ENCODE data around the gene CPA4. TPM values are rescaled to one million over a fixed set of nuclear protein-coding genes. Genes with fewer than 3 reads are reported as not detected.

CPA4 gene
- total RNA-seq, 4 donors from 2014 or later: 68.7 to 116 (median 83.0) TPM

DNA sequence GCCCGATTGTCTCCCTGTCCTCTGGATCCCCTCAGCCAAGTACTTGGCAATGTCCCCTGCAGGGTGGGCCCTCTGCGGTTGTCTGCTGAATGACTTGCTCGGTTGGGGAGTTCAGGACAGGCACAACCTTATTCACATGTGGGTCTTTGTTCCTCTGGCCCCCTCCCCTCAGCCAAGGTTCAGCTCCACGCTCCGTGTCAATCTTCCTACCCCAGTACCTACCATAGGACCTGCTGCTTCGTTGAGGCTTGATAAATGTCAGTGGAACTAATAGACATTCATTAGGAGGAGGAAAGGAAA, 58.8 kb downstream of the CPA4 start:
- Histone ChIP-seq H3K9me3 (no peaks in the 10 kb centered on the region), H3K36me3 (no peaks in the 10 kb centered on the region), H3K4me1 (peaks cover 47% of the 10 kb centered on the region), H3K4me3 (no peak overlapping the region), H3K27me3 (no peaks in the 10 kb centered on the region), H3K27ac (peak overlapping the region; percentile 67)
- TF ChIP-seq POLR2AphosphoS5 (IDR thresholded peaks at IDR 0.05) (no peak), EP300 (IDR thresholded peaks at IDR 0.05) (no peak), POLR2A (IDR thresholded peaks at IDR 0.05) (no peak)
- TF ChIP-seq, protein P1, sequence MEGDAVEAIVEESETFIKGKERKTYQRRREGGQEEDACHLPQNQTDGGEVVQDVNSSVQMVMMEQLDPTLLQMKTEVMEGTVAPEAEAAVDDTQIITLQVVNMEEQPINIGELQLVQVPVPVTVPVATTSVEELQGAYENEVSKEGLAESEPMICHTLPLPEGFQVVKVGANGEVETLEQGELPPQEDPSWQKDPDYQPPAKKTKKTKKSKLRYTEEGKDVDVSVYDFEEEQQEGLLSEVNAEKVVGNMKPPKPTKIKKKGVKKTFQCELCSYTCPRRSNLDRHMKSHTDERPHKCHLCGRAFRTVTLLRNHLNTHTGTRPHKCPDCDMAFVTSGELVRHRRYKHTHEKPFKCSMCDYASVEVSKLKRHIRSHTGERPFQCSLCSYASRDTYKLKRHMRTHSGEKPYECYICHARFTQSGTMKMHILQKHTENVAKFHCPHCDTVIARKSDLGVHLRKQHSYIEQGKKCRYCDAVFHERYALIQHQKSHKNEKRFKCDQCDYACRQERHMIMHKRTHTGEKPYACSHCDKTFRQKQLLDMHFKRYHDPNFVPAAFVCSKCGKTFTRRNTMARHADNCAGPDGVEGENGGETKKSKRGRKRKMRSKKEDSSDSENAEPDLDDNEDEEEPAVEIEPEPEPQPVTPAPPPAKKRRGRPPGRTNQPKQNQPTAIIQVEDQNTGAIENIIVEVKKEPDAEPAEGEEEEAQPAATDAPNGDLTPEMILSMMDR (IDR thresholded peaks at IDR 0.05): no peak
- 53% methylated on average over 6 of the region's 6 CpGs for WGBS
- DNase-seq (ENCODE audit: low spot score in 2 of 2): no peak

- Histone ChIP-seq H3K4me3 (peak overlapping the region; percentile 10), H3K27ac (peak overlapping the region; percentile 67), H3K4me1 (peaks cover 54% of the 10 kb centered on the region), H3K27me3 (no peaks in the 10 kb centered on the region), H3K36me3 (no peaks in the 10 kb centered on the region), H3K9me3 (no peaks in the 10 kb centered on the region)
- WGBS: 48% methylated on average over 20 of the region's 20 CpGs
- TF ChIP-seq, protein P1 (IDR thresholded peaks at IDR 0.05): no peak
- TF ChIP-seq POLR2AphosphoS5 (IDR thresholded peaks at IDR 0.05) (no peak), POLR2A (IDR thresholded peaks at IDR 0.05) (no peak), EP300 (IDR thresholded peaks at IDR 0.05) (no peak)
- DNase-seq (ENCODE audit: low spot score in 2 of 2): peak in 1 of 2 donors; percentile 77
Measured at GRCh38 chr7:130352194-130353074, 59.5 kb downstream of the CPA4 start.

- no peak overlapping the region for H3K4me3 ChIP-seq
- no peaks in the 10 kb centered on the region for H3K36me3 ChIP-seq
- TF ChIP-seq POLR2A (IDR thresholded peaks at IDR 0.05) (no peak), POLR2AphosphoS5 (IDR thresholded peaks at IDR 0.05) (no peak), EP300 (IDR thresholded peaks at IDR 0.05) (no peak)
- WGBS: 89% methylated on average over 7 of the region's 7 CpGs
- no peaks in the 10 kb centered on the region for H3K27me3 ChIP-seq
- no peak overlapping the region for H3K27ac ChIP-seq
- H3K4me1 ChIP-seq: peaks cover 57% of the 10 kb centered on the region
- no peaks in the 10 kb centered on the region for H3K9me3 ChIP-seq
- DNase-seq (ENCODE audit: low spot score in 2 of 2): peak in 1 of 2 donors; percentile 68
Measured at GRCh38 chr7:130353196-130353595, 60.2 kb downstream of the CPA4 start.

GRCh38 chr7:130356121-130356875, 63.3 kb downstream of the CPA4 start:
- peak in 2 of 3 donors; percentile 47 to 62 for TF ChIP-seq POLR2AphosphoS5 (IDR thresholded peaks at IDR 0.05)
- TF ChIP-seq POLR2A (IDR thresholded peaks at IDR 0.05): no peak
- peak in 1 of 2 donors; percentile 60 for DNase-seq (ENCODE audit: low spot score in 2 of 2)
- H3K4me1 ChIP-seq: peaks cover 45% of the 10 kb centered on the region
- H3K36me3 ChIP-seq: no peaks in the 10 kb centered on the region
- 20% methylated on average over 9 of the region's 9 CpGs for WGBS
- no peak overlapping the region for H3K4me3 ChIP-seq
- H3K9me3 ChIP-seq: peaks cover 3% of the 10 kb centered on the region
- peak overlapping the region; percentile 93 for H3K27ac ChIP-seq
- no peaks in the 10 kb centered on the region for H3K27me3 ChIP-seq

DNA sequence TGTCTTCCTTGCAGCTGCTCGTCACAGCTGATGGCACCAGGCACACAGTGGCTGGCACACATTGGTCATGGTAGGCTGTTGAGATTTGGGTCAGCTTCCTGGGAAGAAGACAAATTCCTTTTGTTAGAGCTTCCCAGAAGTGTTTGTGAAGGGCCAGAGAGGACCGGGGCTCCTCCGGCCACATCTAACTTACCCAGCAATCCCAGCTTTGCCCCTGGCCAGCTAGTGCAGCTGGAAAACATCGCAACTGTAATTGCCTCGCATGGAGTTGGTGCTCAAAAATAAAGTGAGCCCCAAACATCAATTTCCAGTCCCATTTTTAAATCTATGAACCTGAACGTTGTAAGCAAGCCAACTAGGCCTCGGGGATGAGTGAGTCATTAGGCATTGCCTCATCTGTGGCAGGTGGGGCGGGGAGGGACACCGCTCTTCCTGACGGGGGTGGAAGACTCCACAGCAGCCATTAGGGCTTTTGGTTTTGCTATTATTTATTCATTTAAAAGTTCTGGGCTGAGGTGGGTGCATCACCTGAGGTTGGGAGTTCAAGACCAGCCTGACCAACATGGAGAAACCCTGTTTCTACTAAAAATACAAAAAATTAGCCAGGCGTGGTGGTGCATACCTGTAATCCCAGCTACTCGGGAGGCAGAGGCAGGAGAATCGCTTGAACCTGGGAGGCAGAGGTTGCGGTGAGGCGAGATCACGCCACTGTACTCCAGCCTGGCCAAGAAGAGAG, 64.1 kb downstream of the CPA4 start:
- Histone ChIP-seq H3K4me3 (no peak overlapping the region), H3K36me3 (no peaks in the 10 kb centered on the region), H3K4me1 (peaks cover 38% of the 10 kb centered on the region), H3K27me3 (no peaks in the 10 kb centered on the region), H3K27ac (peak overlapping the region; percentile 93), H3K9me3 (peaks cover 3% of the 10 kb centered on the region)
- DNase-seq (ENCODE audit: low spot score in 2 of 2): peak; percentile 81 to 84
- 44% methylated on average over 16 of the region's 16 CpGs for WGBS
- peak in 2 of 3 donors; percentile 63 to 73 for TF ChIP-seq POLR2AphosphoS5 (IDR thresholded peaks at IDR 0.05)
- TF ChIP-seq, protein P1 (IDR thresholded peaks at IDR 0.05): no peak
- no peak for TF ChIP-seq EP300 (IDR thresholded peaks at IDR 0.05)

Data from suprapubic skin (tissue), 4 donors.